Nephron (organoid): ENCODE data around the gene TEFM.

ENCODE experiments used
- H3K27ac Mint-ChIP-seq, 3 experiments: 2 replicates each; pipeline ENCODE4 v1.8.0; 2020; ENCODE audit warnings: mixed read lengths in 3 of 3, mild to moderate bottlenecking in 2 of 3, moderate library complexity in 1 of 3
- H3K27me3 Mint-ChIP-seq: 2 replicates; pipeline ENCODE4 v1.8.0; 2021; ENCODE audit warnings: low read depth, mild to moderate bottlenecking, moderate library complexity, mixed read lengths
- H3K36me3 Mint-ChIP-seq: 2 replicates; pipeline ENCODE4 v1.8.0; 2020; ENCODE audit warnings: low read depth, mixed read lengths
- H3K4me1 Mint-ChIP-seq: 2 replicates; pipeline ENCODE4 v1.8.0; 2020; ENCODE audit warnings: mixed read lengths
- H3K4me3 Mint-ChIP-seq, 3 experiments: 2 replicates each; pipeline ENCODE4 v1.8.0; 2020; ENCODE audit warnings: mild to moderate bottlenecking in 3 of 3, mixed read lengths in 3 of 3, moderate library complexity in 2 of 3
- H3K9me3 Mint-ChIP-seq: 2 replicates; pipeline ENCODE4 v1.8.0; 2020; ENCODE audit warnings: mixed read lengths
- CTCF ChIP-seq, 3 experiments: fragments of 200-600 bp; sonication (generic); IDR thresholded peaks; one replicate each; pipeline ENCODE4 v1.5.0; 2021; ENCODE audit warnings: antibody characterized with exemption in 3 of 3; ENCODE audit not compliant: unreplicated experiment in 3 of 3

TEFM gene

DNA sequence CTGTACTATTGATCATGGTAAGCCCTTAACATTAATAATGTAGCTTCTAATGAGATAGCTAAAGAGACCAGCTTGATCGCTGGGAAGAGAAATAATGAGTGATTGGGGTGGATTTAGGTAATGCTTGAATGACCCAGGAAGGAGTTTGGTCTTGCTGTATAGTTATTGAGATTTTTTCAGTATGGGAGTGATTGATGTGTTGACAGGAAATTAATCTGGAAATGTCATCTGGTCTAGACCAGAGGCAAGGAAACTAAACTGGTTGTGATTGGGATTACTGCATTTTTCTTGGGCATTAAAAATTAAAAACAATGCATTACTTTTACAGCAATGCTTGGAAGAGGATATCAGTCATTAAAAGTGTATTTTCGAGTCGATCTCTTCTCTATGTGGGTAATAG, 11.8 kb downstream of the TEFM start:
- Mint-ChIP-seq H3K36me3 (peaks cover 15% of the 10 kb centered on the region), H3K27me3 (no peaks in the 10 kb centered on the region), H3K9me3 (no peaks in the 10 kb centered on the region), H3K4me1 (no peaks in the 10 kb centered on the region), H3K27ac (no peak overlapping the region), H3K4me3 (no peak overlapping the region)
- no peak for TF ChIP-seq CTCF (IDR thresholded peaks at IDR 0.05; ENCODE audit: unreplicated experiment in 3 of 3)

GRCh38 chr17:30886187-30886586, 19.9 kb downstream of the TEFM start:
- TF ChIP-seq CTCF (IDR thresholded peaks at IDR 0.05; ENCODE audit: unreplicated experiment in 3 of 3): no peak
- Mint-ChIP-seq H3K27me3 (no peaks in the 10 kb centered on the region), H3K4me3 (no peak overlapping the region), H3K9me3 (no peaks in the 10 kb centered on the region), H3K4me1 (no peaks in the 10 kb centered on the region), H3K36me3 (peaks cover 11% of the 10 kb centered on the region), H3K27ac (no peak overlapping the region)

DNA sequence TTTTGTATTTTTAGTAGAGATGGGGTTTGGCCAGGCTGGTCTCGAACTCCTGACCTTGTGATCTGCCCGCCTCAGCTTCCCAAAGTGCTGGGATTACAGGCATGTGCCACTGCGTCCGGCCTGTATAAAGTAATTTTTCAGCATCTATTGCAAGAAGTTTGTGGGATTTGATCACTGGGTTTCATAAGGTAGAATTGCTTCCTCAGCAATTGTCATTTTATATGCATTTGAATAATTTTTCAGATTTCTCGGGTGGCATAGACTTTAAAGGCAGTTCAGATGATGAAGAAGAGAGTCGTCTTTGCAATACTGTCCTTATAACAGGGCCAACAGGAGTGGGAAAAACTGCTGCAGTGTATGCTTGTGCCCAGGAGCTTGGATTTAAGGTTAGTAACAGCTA, 37.0 kb downstream of the TEFM start:
- no peak overlapping the region for H3K4me3 Mint-ChIP-seq
- no peak for TF ChIP-seq CTCF (IDR thresholded peaks at IDR 0.05; ENCODE audit: unreplicated experiment in 3 of 3)
- H3K9me3 Mint-ChIP-seq: no peaks in the 10 kb centered on the region
- peaks cover 47% of the 10 kb centered on the region for H3K36me3 Mint-ChIP-seq
- H3K27ac Mint-ChIP-seq: no peak overlapping the region
- H3K27me3 Mint-ChIP-seq: no peaks in the 10 kb centered on the region
- H3K4me1 Mint-ChIP-seq: no peaks in the 10 kb centered on the region

- H3K9me3 Mint-ChIP-seq: no peaks in the 10 kb centered on the region
- no peaks in the 10 kb centered on the region for H3K27me3 Mint-ChIP-seq
- H3K4me1 Mint-ChIP-seq: no peaks in the 10 kb centered on the region
- TF ChIP-seq CTCF (IDR thresholded peaks at IDR 0.05; ENCODE audit: unreplicated experiment in 3 of 3): no peak
- no peak overlapping the region for H3K4me3 Mint-ChIP-seq
- peaks cover 39% of the 10 kb centered on the region for H3K36me3 Mint-ChIP-seq
- H3K27ac Mint-ChIP-seq: no peak overlapping the region
Measured at GRCh38 chr17:30864636-30865035, 41.4 kb downstream of the TEFM start.

DNA sequence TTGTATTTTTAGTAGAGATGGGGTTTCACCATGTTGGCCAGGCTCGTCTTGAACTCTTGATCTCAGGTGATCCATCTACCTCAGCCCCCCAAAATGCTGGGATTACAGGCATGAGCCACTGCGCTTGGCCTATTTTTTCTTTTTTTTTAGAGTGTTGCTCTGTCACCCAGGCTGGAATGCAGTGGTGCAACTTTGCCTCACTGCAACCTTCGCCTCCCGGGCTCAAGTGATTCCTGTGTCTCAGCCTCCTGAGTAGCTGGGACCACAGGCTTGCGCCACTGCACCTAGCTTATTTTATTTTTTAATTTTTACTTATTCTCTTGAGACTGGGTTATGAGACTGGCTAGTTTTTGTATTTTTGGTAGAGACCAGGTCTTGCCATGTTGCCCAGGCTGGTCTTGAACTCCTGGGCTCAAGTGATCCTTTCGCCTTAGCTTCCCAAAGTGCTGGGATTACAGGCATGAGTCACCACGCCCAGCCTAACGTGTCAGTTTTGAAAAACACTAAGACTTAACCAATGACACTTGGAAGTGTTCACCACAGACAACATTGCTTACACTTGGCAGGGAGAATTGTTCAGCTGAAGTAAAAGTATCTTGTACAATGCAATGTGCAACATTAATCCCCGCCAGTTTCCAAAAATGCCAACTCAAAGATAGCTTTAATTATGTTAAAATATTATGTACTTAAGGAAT, 47.3 kb downstream of the TEFM start:
- H3K4me1 Mint-ChIP-seq: no peaks in the 10 kb centered on the region

More for the DNA sequence above, 47.3 kb downstream of the TEFM start:
- no peak overlapping the region for H3K27ac Mint-ChIP-seq
- no peak overlapping the region for H3K4me3 Mint-ChIP-seq
- no peaks in the 10 kb centered on the region for H3K27me3 Mint-ChIP-seq
- no peaks in the 10 kb centered on the region for H3K9me3 Mint-ChIP-seq
- no peak for TF ChIP-seq CTCF (IDR thresholded peaks at IDR 0.05; ENCODE audit: unreplicated experiment in 3 of 3)
- H3K36me3 Mint-ChIP-seq: peaks cover 27% of the 10 kb centered on the region
